K562 (cell line): ENCODE measurements around the gene CGREF1. TPM values are rescaled to one million over a fixed set of nuclear protein-coding genes. Genes with fewer than 3 reads are reported as not detected.

ENCODE experiments used
- CC2D1A ChIP-seq: fragments of 450-650 bp; IDR thresholded peaks from 2 replicates; pipeline ENCODE4 v1.6.1; 2017; ENCODE audit warnings: mild to moderate bottlenecking
- HDAC3 ChIP-seq: fragments of 450-650 bp; IDR thresholded peaks from 2 replicates; pipeline ENCODE4 v1.6.1; 2018; ENCODE audit warnings: borderline replicate concordance, mild to moderate bottlenecking, moderate library complexity; ENCODE audit not compliant: partially characterized antibody
- HNRNPL ChIP-seq: fragments of 200-400 bp; formaldehyde crosslinking; IDR thresholded peaks from 2 replicates; pipeline ENCODE4 v1.6.1; 2017; ENCODE audit warnings: low read depth, mild to moderate bottlenecking, low read length
- NR2C2 ChIP-seq, 2 experiments: fragments of 200-800 bp in 1 of 2; sonication (Bioruptor generic) in 1 of 2; sonication (generic) in 1 of 2; formaldehyde crosslinking in 1 of 2; IDR thresholded peaks; 2 replicates each; pipeline versions ENCODE4 v1.6.1 to v1.8.0; 2016 to 2022; ENCODE audit warnings: mild to moderate bottlenecking in 1 of 2, missing compliant biosample characterization in 1 of 2, missing genetic modification characterization in 1 of 2, missing genetic modification reagents in 1 of 2
- RAD21 ChIP-seq, 2 experiments: fragments of 250-450 bp in 1 of 2; fragments of 450-650 bp in 1 of 2; sonication (Bioruptor Pico) in 1 of 2; formaldehyde crosslinking in 1 of 2; IDR thresholded peaks in 1 of 2; conservative IDR thresholded peaks in 1 of 2; 2 replicates each; pipeline versions ENCODE4 v1.4.0 to v1.8.0; 2020 to 2022; ENCODE audit warnings: mild to moderate bottlenecking in 2 of 2, moderate library complexity in 1 of 2
- RFX5 ChIP-seq: IDR thresholded peaks from 2 replicates; pipeline ENCODE4 v1.6.1; 2011; ENCODE audit warnings: low read depth, mild to moderate bottlenecking, improper control_type of control experiment, low read length
- STAT5A ChIP-seq: IDR thresholded peaks from 2 replicates; pipeline ENCODE4 v1.6.1; 2012; ENCODE audit warnings: low read length, inconsistent platforms, borderline replicate concordance
- ZBTB8A ChIP-seq: fragments of 450-650 bp; IDR thresholded peaks from 2 replicates; pipeline ENCODE4 v1.6.1; 2018; ENCODE audit warnings: mild to moderate bottlenecking, moderate library complexity; ENCODE audit not compliant: partially characterized antibody
- ZNF696 ChIP-seq: fragments of 250-450 bp; sonication (Bioruptor Pico); conservative IDR thresholded peaks from 2 replicates; pipeline ENCODE4 v1.4.0; 2020; ENCODE audit warnings: mild to moderate bottlenecking, moderate library complexity
- polyA plus RNA-seq, 8 experiments: library from polyadenylated mRNA; depleted of rRNA in 4 of 8; stranded (reverse) in 5 of 8; unstranded in 3 of 8; fragments of >200 nt; fragmentation: Nextera tagmentation in 2 of 8; fragmentation: Illumina TruSeq in 1 of 8; extraction: Ambion mirVana in 2 of 8; extraction: Trizol in 1 of 8; gene quantifications; 2 replicates each; pipeline versions ENCODE4 v1.2.1 to v1.2.3, GENCODE V29; 2011 to 2014; ENCODE audit warnings: inconsistent platforms in 1 of 8, missing spikeins in 1 of 8
- total RNA-seq, 7 experiments: library from RNA; depleted of rRNA in 6 of 7; stranded (reverse); fragments of >200 nt in 6 of 7; fragmentation: Illumina TruSeq in 2 of 7; extraction: Trizol in 2 of 7; gene quantifications; 2 replicates each; pipeline versions ENCODE4 v1.2.1 to v1.2.3, GENCODE V29; 2011 to 2021; ENCODE audit warnings: low replicate concordance in 1 of 7
- TF ChIP-seq, protein P1 (sequence below): fragments of 450-650 bp; IDR thresholded peaks from 2 replicates; pipeline ENCODE4 v1.6.1; 2016; ENCODE audit warnings: mild to moderate bottlenecking, moderate library complexity
- TF ChIP-seq, protein P2 (sequence below): sonication (generic); formaldehyde crosslinking; IDR thresholded peaks from 2 replicates; pipeline ENCODE4 v1.8.0; 2022; ENCODE audit warnings: missing genetic modification reagents, mild to moderate bottlenecking, borderline replicate concordance
- TF ChIP-seq, protein P3 (sequence below), 2 experiments: fragments of 450-650 bp; conservative IDR thresholded peaks; 2 replicates each; pipeline ENCODE4 v1.6.1; 2017; ENCODE audit warnings: mild to moderate bottlenecking in 2 of 2, moderate library complexity in 2 of 2

The CGREF1 gene
- total and polyA plus RNA-seq, 9 of the 15 experiments (the other 6 are each of a cell fraction or from before 2014, with no cell fraction given) = 0.07 to 0.50 (median 0.37) TPM

DNA sequence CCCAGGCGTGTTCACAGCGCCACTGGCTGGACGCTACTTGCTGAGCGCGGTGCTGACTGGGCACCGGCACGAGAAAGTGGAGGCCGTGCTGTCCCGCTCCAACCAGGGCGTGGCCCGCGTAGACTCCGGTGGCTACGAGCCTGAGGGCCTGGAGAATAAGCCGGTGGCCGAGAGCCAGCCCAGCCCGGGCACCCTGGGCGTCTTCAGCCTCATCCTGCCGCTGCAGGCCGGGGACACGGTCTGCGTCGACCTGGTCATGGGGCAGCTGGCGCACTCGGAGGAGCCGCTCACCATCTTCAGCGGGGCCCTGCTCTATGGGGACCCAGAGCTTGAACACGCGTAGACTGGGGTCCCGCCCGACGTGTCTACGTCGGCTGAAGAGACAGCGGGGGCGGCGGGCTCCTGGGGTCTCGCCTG lies 33.2 kb downstream of the CGREF1 start (continued):
- TF ChIP-seq, protein P1, sequence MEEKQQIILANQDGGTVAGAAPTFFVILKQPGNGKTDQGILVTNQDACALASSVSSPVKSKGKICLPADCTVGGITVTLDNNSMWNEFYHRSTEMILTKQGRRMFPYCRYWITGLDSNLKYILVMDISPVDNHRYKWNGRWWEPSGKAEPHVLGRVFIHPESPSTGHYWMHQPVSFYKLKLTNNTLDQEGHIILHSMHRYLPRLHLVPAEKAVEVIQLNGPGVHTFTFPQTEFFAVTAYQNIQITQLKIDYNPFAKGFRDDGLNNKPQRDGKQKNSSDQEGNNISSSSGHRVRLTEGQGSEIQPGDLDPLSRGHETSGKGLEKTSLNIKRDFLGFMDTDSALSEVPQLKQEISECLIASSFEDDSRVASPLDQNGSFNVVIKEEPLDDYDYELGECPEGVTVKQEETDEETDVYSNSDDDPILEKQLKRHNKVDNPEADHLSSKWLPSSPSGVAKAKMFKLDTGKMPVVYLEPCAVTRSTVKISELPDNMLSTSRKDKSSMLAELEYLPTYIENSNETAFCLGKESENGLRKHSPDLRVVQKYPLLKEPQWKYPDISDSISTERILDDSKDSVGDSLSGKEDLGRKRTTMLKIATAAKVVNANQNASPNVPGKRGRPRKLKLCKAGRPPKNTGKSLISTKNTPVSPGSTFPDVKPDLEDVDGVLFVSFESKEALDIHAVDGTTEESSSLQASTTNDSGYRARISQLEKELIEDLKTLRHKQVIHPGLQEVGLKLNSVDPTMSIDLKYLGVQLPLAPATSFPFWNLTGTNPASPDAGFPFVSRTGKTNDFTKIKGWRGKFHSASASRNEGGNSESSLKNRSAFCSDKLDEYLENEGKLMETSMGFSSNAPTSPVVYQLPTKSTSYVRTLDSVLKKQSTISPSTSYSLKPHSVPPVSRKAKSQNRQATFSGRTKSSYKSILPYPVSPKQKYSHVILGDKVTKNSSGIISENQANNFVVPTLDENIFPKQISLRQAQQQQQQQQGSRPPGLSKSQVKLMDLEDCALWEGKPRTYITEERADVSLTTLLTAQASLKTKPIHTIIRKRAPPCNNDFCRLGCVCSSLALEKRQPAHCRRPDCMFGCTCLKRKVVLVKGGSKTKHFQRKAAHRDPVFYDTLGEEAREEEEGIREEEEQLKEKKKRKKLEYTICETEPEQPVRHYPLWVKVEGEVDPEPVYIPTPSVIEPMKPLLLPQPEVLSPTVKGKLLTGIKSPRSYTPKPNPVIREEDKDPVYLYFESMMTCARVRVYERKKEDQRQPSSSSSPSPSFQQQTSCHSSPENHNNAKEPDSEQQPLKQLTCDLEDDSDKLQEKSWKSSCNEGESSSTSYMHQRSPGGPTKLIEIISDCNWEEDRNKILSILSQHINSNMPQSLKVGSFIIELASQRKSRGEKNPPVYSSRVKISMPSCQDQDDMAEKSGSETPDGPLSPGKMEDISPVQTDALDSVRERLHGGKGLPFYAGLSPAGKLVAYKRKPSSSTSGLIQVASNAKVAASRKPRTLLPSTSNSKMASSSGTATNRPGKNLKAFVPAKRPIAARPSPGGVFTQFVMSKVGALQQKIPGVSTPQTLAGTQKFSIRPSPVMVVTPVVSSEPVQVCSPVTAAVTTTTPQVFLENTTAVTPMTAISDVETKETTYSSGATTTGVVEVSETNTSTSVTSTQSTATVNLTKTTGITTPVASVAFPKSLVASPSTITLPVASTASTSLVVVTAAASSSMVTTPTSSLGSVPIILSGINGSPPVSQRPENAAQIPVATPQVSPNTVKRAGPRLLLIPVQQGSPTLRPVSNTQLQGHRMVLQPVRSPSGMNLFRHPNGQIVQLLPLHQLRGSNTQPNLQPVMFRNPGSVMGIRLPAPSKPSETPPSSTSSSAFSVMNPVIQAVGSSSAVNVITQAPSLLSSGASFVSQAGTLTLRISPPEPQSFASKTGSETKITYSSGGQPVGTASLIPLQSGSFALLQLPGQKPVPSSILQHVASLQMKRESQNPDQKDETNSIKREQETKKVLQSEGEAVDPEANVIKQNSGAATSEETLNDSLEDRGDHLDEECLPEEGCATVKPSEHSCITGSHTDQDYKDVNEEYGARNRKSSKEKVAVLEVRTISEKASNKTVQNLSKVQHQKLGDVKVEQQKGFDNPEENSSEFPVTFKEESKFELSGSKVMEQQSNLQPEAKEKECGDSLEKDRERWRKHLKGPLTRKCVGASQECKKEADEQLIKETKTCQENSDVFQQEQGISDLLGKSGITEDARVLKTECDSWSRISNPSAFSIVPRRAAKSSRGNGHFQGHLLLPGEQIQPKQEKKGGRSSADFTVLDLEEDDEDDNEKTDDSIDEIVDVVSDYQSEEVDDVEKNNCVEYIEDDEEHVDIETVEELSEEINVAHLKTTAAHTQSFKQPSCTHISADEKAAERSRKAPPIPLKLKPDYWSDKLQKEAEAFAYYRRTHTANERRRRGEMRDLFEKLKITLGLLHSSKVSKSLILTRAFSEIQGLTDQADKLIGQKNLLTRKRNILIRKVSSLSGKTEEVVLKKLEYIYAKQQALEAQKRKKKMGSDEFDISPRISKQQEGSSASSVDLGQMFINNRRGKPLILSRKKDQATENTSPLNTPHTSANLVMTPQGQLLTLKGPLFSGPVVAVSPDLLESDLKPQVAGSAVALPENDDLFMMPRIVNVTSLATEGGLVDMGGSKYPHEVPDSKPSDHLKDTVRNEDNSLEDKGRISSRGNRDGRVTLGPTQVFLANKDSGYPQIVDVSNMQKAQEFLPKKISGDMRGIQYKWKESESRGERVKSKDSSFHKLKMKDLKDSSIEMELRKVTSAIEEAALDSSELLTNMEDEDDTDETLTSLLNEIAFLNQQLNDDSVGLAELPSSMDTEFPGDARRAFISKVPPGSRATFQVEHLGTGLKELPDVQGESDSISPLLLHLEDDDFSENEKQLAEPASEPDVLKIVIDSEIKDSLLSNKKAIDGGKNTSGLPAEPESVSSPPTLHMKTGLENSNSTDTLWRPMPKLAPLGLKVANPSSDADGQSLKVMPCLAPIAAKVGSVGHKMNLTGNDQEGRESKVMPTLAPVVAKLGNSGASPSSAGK = peak; percentile 54
- TF ChIP-seq, protein P2, sequence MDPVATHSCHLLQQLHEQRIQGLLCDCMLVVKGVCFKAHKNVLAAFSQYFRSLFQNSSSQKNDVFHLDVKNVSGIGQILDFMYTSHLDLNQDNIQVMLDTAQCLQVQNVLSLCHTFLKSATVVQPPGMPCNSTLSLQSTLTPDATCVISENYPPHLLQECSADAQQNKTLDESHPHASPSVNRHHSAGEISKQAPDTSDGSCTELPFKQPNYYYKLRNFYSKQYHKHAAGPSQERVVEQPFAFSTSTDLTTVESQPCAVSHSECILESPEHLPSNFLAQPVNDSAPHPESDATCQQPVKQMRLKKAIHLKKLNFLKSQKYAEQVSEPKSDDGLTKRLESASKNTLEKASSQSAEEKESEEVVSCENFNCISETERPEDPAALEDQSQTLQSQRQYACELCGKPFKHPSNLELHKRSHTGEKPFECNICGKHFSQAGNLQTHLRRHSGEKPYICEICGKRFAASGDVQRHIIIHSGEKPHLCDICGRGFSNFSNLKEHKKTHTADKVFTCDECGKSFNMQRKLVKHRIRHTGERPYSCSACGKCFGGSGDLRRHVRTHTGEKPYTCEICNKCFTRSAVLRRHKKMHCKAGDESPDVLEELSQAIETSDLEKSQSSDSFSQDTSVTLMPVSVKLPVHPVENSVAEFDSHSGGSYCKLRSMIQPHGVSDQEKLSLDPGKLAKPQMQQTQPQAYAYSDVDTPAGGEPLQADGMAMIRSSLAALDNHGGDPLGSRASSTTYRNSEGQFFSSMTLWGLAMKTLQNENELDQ (CRISPR knock-in tag) = no peak
- TF ChIP-seq RFX5 (no peak), NR2C2 (CRISPR knock-in tag; IDR thresholded peaks at IDR 0.05) (no peak), NR2C2 (tag; IDR thresholded peaks at IDR 0.05) (no peak), STAT5A (no peak), RAD21 (CRISPR knock-in tag; conservative IDR thresholded peaks at IDR 0.05 in 1 of 2, IDR thresholded peaks at IDR 0.05 in 1 of 2) (peak; percentile 56 to 77), CC2D1A (no peak), HDAC3 (no peak), ZBTB8A (no peak), ZNF696 (CRISPR knock-in tag) (no peak), HNRNPL (0 out of 2 replicates have a peak, but pooled peaks have one; percentile 63)
- TF ChIP-seq, protein P3, sequence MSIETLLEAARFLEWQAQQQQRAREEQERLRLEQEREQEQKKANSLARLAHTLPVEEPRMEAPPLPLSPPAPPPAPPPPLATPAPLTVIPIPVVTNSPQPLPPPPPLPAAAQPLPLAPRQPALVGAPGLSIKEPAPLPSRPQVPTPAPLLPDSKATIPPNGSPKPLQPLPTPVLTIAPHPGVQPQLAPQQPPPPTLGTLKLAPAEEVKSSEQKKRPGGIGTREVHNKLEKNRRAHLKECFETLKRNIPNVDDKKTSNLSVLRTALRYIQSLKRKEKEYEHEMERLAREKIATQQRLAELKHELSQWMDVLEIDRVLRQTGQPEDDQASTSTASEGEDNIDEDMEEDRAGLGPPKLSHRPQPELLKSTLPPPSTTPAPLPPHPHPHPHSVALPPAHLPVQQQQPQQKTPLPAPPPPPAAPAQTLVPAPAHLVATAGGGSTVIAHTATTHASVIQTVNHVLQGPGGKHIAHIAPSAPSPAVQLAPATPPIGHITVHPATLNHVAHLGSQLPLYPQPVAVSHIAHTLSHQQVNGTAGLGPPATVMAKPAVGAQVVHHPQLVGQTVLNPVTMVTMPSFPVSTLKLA (conservative IDR thresholded peaks at IDR 0.05) = no peak
